ENCODE results near the gene ZNF438. TPM values are rescaled to one million over a fixed set of nuclear protein-coding genes. Genes with fewer than 3 reads are reported as not detected.

Gene ZNF438
- total and polyA plus RNA-seq, 2 of the 8 experiments (the other 6 are each of a cell fraction or from before 2014, with no cell fraction given) = 0.95 to 1.7 TPM

DNA sequence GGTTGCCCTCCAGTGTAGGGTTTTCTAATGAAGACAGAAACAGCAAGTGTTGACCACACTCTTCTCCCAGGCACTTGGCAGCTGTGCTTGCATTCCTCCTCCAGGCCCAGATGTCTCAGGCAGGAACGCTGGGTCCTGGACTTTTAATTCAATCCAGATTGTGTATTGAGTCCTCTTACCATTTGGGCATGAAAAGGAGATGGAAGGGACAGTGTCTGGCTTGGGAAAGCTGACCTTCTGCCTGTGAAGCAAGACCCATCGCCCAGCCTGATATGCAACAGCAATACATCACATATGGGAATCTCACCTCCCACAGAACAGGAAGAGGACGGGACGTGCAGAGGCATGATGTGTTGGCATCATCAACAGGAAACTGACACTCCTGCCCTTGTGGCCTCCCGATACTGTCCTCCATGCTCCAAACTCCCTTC lies 227.8 kb downstream of the ZNF438 start:
- POLR2A ChIA-PET (ENCODE audit: partially characterized antibody) = no interaction called here
- CTCF ChIA-PET (ENCODE audit: partially characterized antibody) = no interaction called here
- 89% methylated on average over 5 of the region's 5 CpGs; no CpG with 5 or more reads in 1 of the 2 experiments for WGBS, 2 experiments (ENCODE audit: extremely low coverage in 1 of 2, insufficient coverage in 1 of 2, insufficient read length in 1 of 2, insufficient replicate concordance in 2 of 2, low coverage in 1 of 2, low lambda C conversion rate in 2 of 2, missing lambda C conversion rate in 1 of 2)
- H4K8ac ChIP-seq (ENCODE audit: extremely low read depth, insufficient read depth, low read length) = no peak overlapping the region
- FAIRE-seq (no peak), DNase-seq (ENCODE audit: low read depth in 1 of 2, low spot score in 2 of 2) (no peak)
- peaks cover 0 to 4% of the 10 kb centered on the region in 2 experiments; a peak in 1 of 4 replicates for H3K9me3 ChIP-seq (ENCODE audit: insufficient read depth in 2 of 2, low read depth in 1 of 2, low read length in 1 of 2)
- no peak overlapping the region for H3K4me2 ChIP-seq (ENCODE audit: insufficient read depth in 1 of 2, low read depth in 2 of 2, low read length in 2 of 2)
- no peaks in the 10 kb centered on the region for H3K4me1 ChIP-seq (replicated peaks in 1 of 4; ENCODE audit: control insufficient read depth in 3 of 4, insufficient read depth in 4 of 4, low read length in 3 of 4)
- no peak overlapping the region for H4K5ac ChIP-seq (ENCODE audit: insufficient read length, low read depth, low read length)
- no peak overlapping the region for H3K23ac ChIP-seq (ENCODE audit: insufficient read length)
- no peak overlapping the region for H2BK15ac ChIP-seq (ENCODE audit: low read length)
- H3K18ac ChIP-seq (ENCODE audit: extremely low read depth, low read length) = no peak overlapping the region
- no peaks in the 10 kb centered on the region for H3K23me2 ChIP-seq (ENCODE audit: low read depth, low read length)
- H3K27ac ChIP-seq (ENCODE audit: low read depth, low read length) = no peak overlapping the region
- no peaks in the 10 kb centered on the region for H3K36me3 ChIP-seq (ENCODE audit: control insufficient read depth in 2 of 4, insufficient read depth in 4 of 4, low read length in 3 of 4)
- no peak overlapping the region for H2BK5ac ChIP-seq (ENCODE audit: low read depth, low read length)
- H3K79me1 ChIP-seq (ENCODE audit: low read depth, low read length) = no peaks in the 10 kb centered on the region
- no peak overlapping the region for H2BK120ac ChIP-seq (replicated peaks; ENCODE audit: low read depth, low read length)
- no peak overlapping the region for H3K9ac ChIP-seq (replicated peaks in 1 of 4; ENCODE audit: extremely low read depth in 1 of 4, low read depth in 3 of 4, low read length in 3 of 4)
- H3K79me2 ChIP-seq (ENCODE audit: control insufficient read depth in 1 of 2, insufficient read depth in 2 of 2, low read length in 2 of 2) = no peaks in the 10 kb centered on the region
- no peak overlapping the region for H2BK20ac ChIP-seq (ENCODE audit: low read length)
- no peak overlapping the region for H2BK12ac ChIP-seq (ENCODE audit: low read depth, low read length)
- H3K27me3 ChIP-seq (replicated peaks in 1 of 4; ENCODE audit: control insufficient read depth in 3 of 4, extremely low read depth in 1 of 4, insufficient read depth in 3 of 4, low read length in 3 of 4) = no peaks in the 10 kb centered on the region
- H3K56ac ChIP-seq (replicated peaks; ENCODE audit: insufficient read length, low read depth, low read length) = no peak overlapping the region
- H2AK5ac ChIP-seq (ENCODE audit: low read depth, low read length) = no peak overlapping the region
- H2AFZ ChIP-seq (ENCODE audit: low read length) = no peak overlapping the region
- no peak overlapping the region for H3K4me3 ChIP-seq (ENCODE audit: extremely low read depth in 1 of 4, insufficient read depth in 2 of 4, low read depth in 3 of 4, low read length in 4 of 4)
- no peak overlapping the region for H3K14ac ChIP-seq (ENCODE audit: insufficient read length)
- no peak overlapping the region for H3K4ac ChIP-seq (replicated peaks; ENCODE audit: insufficient read length, low read depth, low read length)
- H4K20me1 ChIP-seq (replicated peaks in 1 of 2; ENCODE audit: control insufficient read depth in 1 of 2, insufficient read depth in 2 of 2, low read length in 2 of 2) = no peaks in the 10 kb centered on the region
- H4K91ac ChIP-seq (replicated peaks; ENCODE audit: insufficient read length, low read length) = no peak overlapping the region
